GM18870 (cell line): ENCODE measurements around the gene HBEGF.

Source experiments
- ATAC-seq: cut with Tn5 transposase; IDR thresholded peaks from one replicate; pipeline ENCODE4 v1.9.1; 2021; ENCODE audit warnings: moderate library complexity; ENCODE audit not compliant: unreplicated experiment

Gene HBEGF

GRCh38 chr5:140338336-140338735 lies 8.1 kb downstream of the HBEGF start:
- no peak for ATAC-seq

- no peak for ATAC-seq
These were observed 8.5 kb downstream of the HBEGF start for GRCh38 chr5:140337880-140338279.

DNA sequence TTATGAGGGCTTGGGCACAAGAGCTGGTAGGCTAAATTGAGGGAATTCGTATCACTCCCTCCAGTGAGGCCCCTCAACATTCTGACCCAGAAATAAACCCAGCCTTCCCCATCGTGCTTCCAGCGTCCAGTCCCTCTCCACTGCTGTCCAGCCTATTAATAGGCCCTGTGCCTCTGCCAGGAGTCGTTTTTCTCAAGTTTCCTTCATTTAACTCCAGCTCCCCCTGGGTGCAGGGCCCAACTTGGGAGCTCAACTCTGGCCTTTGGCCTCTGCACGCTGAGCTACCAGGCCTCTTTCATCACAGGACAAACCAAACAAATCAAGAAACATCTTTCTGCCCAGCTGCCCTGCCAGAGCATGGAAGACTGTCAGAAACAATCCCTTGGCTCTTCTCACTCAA lies 10.0 kb downstream of the HBEGF start:
- ATAC-seq: no peak

- ATAC-seq: no peak
These were observed 14.8 kb downstream of the HBEGF start for GRCh38 chr5:140331638-140332037.

DNA sequence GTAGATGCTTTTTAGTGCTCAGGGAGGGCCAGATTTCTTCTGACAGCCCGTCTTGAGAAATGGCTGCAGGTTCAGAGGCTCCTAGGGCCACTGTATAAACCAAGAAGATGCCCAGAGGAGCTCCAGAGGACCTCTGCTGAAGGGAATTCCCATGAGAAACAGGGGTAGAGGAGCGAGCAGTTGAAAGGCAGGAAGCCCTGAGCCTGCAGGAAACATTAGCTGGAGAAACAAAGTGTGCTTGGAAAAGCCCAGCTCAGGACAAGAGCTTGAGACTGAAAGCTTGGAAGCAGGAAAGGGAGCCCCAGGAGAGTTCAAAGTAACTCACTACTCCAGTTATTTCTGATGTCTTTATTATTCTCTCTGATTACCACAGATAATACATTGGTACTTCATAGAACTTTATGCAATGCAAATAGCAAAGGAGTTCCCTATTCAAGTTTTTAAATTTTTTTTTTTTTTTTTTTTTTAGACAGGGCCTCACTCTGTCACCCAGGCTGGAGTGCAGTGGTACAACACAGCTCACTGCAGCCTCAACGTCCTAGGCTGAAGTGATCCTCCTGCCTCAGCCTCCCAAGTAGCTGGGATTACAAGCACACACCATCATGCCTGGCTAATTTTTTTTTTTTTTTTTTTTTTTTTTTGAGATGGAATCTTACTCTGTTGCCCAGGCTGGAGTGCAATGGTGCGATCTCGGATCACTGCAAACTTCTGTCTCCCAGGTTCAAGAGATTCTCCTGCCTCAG lies 16.5 kb downstream of the HBEGF start:
- no peak for ATAC-seq

- no peak for ATAC-seq
These were observed 18.2 kb downstream of the HBEGF start for GRCh38 chr5:140328036-140328764.

DNA sequence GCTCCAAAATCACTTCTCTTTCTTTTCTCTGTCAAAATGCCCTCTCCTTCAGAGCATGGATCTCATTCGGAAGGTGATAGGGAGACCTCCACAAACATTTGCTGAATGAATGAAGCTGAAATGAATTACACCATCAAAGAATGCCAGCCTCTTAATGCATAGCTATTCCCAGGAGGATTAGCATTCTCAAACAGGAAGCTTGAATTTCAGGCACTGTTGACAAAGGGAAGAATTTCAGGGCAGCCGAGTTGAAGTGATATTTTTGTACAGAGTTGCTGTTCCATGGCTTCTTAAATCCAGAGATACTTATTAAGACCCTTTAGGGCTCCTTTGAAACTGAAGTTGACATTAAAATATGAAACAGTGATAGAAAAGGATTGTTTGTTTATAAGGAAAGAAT lies 18.8 kb downstream of the HBEGF start:
- ATAC-seq: no peak

DNA sequence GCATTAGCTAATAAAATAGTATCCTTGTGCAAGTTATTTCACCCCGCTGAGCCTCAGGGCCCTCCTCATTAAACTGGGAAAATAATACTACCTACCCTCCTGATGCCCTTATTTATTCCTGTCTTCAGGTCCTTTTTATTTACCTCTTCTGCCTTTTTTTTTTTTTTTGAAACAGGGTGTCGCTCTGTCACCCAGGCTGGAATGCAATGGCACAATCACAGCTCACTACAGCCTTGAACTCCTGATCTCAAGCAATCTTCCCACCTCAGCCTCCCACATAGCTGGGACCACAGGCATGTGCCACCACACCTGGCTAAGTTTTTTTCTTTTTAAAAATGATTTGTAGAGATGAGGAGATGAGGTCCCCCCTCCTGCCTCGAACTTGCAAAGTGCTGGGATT lies 20.9 kb downstream of the HBEGF start:
- ATAC-seq: no peak

DNA sequence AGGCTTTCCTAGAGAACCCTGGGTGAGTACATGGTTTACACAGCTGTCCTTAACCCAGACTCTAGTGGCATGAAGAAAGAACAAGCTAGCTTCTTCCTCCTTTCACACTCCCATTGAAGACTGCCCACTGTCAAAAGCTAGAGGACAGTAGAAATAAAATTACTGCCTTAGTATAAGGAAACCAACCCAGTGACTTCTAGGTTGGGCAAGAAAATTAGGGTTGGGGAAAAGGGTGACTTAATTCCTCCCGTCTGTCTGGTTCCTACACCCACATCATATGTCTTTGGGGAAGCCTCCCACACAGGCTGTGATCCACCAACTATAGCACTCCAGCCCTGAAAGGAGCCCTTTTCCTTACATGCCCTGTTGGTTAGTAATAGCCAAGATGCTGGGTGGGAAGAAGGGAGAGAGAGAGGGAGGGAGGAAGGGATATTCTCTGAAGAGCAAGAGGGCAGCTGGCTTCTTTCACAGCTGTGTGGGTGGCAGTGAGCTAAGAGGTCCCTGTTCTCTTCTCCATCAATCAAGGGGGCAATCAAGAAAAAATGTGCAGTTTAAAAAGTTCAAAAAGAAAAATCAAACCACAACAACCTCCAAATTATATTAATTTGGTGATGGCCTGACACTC lies 21.7 kb downstream of the HBEGF start:
- ATAC-seq: no peak

GRCh38 chr5:140324041-140324600 lies 22.3 kb downstream of the HBEGF start:
- no peak for ATAC-seq

DNA sequence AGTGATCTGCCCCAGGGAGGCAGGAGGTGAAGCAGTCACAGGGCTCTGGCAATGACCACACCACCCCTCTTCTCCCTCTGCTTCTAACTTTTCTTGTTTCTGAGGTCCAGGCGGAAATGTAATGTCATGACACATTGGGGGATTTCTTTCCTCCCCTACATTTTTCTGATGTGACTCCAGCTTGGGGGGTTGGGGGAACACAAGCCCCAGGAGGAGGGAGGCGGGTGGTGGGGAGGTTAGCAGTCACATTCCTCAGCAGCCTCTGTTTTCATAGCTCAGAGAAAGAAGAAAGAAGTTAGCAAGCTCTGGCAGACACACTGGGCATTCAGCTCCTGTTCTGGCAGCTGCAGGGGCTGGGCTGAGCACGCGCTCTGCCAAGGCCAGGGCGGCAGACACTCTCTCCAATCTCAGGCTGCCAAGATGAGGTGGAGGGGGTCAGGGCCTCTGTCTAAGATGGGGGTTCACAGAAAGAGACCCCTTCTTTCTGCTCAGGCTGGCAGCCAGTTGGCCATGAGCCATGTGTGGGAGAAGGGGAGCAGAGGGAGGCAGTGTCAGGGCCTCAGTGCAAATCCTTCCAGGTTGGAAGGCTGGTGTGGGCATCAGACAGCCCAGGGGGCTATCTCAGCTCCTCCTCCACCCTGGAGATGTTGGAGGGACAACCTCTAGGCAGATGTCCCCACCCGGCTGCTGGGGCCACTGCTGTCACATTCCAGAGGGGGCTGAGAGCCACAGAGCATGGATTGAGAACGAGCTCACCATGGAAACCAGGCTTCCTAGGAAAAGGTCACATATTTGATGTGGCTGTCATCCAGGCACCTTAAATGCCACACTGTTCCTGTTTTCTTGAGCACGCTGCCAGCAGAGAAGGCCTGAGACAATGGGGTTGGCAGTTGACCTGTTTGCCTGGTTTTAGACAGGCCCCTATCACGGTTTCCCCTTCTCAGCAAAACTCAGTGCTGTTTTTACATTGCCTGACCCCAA lies 23.4 kb downstream of the HBEGF start:
- ATAC-seq: no peak

GRCh38 chr5:140321796-140322195 lies 24.6 kb downstream of the HBEGF start:
- no peak for ATAC-seq

- ATAC-seq: no peak
These were observed 26.6 kb downstream of the HBEGF start for GRCh38 chr5:140319833-140320232.

DNA sequence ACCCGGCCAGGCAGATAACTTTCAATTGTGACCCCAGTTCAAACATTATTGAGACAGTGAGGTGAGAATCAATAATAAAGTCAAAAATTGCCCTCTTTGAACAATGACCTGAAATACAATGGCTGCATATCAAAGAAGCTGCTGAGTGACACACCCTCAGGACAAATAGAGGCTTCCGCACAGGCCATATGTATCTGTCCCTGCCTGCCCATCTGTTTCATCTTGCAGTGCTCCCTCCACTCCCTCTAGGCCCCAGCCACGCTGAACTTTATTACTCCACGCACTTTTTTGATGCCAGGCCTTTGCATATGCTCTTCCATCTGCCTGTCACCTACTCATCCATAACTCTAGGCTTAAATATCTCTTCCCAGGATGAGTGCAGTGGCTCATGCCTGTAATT lies 27.6 kb downstream of the HBEGF start:
- no peak for ATAC-seq

- no peak for ATAC-seq
These were observed 28.5 kb downstream of the HBEGF start for GRCh38 chr5:140317859-140318258.

DNA sequence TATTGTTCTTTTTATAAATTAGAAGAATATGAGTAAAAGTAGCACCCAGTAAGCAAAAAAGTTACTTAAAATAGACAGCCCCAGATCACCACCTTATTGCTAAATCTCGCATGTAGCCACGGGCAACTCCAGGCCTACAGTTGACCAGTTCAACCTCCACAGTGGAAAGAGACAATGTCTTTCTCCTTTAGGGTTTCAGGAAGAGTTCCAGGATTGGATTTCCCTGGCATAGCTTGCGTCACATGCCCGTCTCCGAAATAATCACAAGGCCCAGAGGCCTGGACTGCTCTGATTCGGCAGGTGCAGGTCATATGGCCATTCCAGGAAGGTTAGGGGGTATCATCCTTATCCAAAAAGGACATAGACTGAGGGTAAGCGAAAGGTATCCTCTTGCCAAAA lies 33.6 kb downstream of the HBEGF start:
- ATAC-seq: no peak

DNA sequence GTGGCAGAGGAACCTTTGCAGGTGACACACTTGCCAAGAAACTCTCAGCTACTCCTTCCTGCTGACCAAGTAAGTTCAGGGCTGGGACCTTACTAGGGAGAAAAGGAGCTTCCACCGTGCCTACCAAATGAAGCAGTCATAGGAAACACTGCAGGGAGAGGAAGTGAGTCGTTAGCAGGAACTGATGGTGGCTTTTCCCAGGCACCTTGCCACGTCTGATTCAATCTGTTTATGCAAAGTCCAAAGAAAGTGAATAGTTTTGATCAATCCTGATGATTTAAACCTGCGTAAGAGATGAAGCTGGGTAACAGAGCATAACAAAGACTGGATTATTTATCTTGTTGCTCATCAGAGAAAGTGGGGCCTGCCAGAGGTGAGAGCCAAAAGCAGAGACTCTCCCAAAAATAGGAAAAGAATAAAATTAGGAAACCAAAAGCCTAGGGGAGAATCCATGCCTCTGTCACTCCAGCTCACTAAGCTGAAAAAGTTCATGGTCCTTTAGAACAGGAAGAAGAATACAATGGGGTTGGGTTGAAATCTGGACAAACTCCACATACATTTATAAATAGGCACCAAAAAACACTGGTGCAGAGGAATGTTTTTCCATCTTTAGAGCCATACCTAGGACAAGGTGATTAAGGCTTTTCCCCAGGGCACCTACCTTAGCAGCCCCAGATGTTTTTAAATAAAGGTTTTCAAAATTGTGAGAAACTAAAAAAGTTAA lies 34.2 kb downstream of the HBEGF start:
- no peak for ATAC-seq

- ATAC-seq: no peak
These were observed 35.4 kb downstream of the HBEGF start for GRCh38 chr5:140311011-140311467.

DNA sequence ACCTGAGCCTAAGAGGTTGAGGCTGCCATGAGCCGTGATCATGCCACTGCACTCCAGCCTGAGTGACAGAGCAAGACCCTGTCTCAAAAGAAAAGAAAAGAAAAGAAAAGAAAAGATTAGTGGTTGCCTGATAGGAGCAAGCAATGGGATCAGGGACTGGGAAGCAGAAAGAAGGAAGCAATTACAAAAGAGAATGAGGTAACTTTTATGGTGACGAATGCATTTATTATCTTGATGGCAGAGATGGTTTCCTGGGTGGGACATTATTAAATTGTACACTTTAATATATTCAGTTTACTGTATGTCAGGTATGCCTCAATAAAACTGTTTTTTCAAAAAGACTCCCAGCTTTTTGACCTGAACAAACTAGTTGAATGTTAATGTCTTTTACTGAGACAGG lies 36.0 kb downstream of the HBEGF start:
- ATAC-seq: no peak

GRCh38 chr5:140309706-140310249 lies 36.6 kb downstream of the HBEGF start:
- no peak for ATAC-seq
